Measurements from ENCODE around the gene SLC9A1. TPM values are rescaled to one million over a fixed set of nuclear protein-coding genes. Genes with fewer than 3 reads are reported as not detected.

Gene SLC9A1
- total and polyA plus RNA-seq, 10 of the 15 experiments (the other 5 are each of a cell fraction or from before 2014, with no cell fraction given), result 0.87 to 21.4 (median 4.3) TPM

- TF ChIP-seq CUX1 (IDR thresholded peaks at IDR 0.05; ENCODE audit: insufficient replicate concordance, low read depth, low read length) (no peak), MEF2B (IDR thresholded peaks at IDR 0.05; ENCODE audit: partially characterized antibody, poor library complexity, severe bottlenecking) (peak; percentile 90), FOXM1 (IDR thresholded peaks at IDR 0.05; ENCODE audit: low read depth, low read length) (no peak), ZNF24 (IDR thresholded peaks at IDR 0.05) (no peak), IRF4 (IDR thresholded peaks at IDR 0.05; ENCODE audit: low read depth, low read length) (0 out of 2 replicates have a peak, but pooled peaks have one; percentile 26), LARP7 (IDR thresholded peaks at IDR 0.05) (no peak), STAT3 (IDR thresholded peaks at IDR 0.05; ENCODE audit: low read depth, low read length) (no peak), CHD4 (IDR thresholded peaks at IDR 0.05) (no peak), SREBF1 (IDR thresholded peaks at IDR 0.05; ENCODE audit: low read length) (no peak)
Measured at GRCh38 chr1:27106561-27107323, 48.2 kb downstream of the SLC9A1 start (continued).

Measured in GM12878 (cell line).